Upper lobe of left lung (tissue), 6 donors: ENCODE measurements around the gene SLC41A3. TPM values are rescaled to one million over a fixed set of nuclear protein-coding genes. Genes with fewer than 3 reads are reported as not detected.
A peak's percentile ranks its signal among the peaks of the same experiment; 100 is the strongest.

Experiments
- ATAC-seq, 2 donors: fragments of 200-7000 bp; cut with Tn5 transposase; one replicate each; pipeline ENCODE4 v1.9.1; 2022; ENCODE audit warnings: mild to moderate bottlenecking in 2 of 2, moderate library complexity in 2 of 2; ENCODE audit not compliant: low FRiP score in 2 of 2
- DNase-seq, 2 donors: peaks; one replicate each; pipeline ENCODE4 v3.0.0-alpha.2; 2019 to 2020
- H3K27ac ChIP-seq, 4 donors: fragments of 200-600 bp; sonication (generic); one replicate each; pipeline ENCODE4 v1.5.1; 2016 to 2019
- H3K27me3 ChIP-seq, 4 donors: fragments of 200-600 bp; sonication (generic); one replicate each; pipeline ENCODE4 v1.5.1; 2017 to 2019
- H3K36me3 ChIP-seq, 4 donors: fragments of 200-600 bp; sonication (generic); one replicate each; pipeline ENCODE4 v1.5.1; 2016 to 2019
- H3K4me1 ChIP-seq, 4 donors: fragments of 200-600 bp; sonication (generic); one replicate each; pipeline ENCODE4 v1.5.1; 2018 to 2019
- H3K4me3 ChIP-seq, 4 donors: fragments of 200-600 bp; sonication (generic); one replicate each; pipeline ENCODE4 v1.5.1; 2017 to 2019; ENCODE audit warnings: mild to moderate bottlenecking in 2 of 4, moderate library complexity in 1 of 4
- H3K9me3 ChIP-seq, 4 donors: fragments of 200-600 bp; sonication (generic); one replicate each; pipeline ENCODE4 v1.5.1; 2018 to 2019
- EP300 ChIP-seq, 4 donors: sonication (generic); formaldehyde crosslinking; IDR thresholded peaks; one replicate each; pipeline ENCODE4 v1.5.1; 2017; ENCODE audit warnings: antibody characterized with exemption in 4 of 4, control low read depth in 2 of 4
- POLR2A ChIP-seq, 4 donors: fragments of 450-650 bp; IDR thresholded peaks; one replicate each; pipeline ENCODE4 v1.5.1; 2016 to 2017; ENCODE audit warnings: antibody characterized with exemption in 4 of 4, mild to moderate bottlenecking in 2 of 4
- POLR2AphosphoS5 ChIP-seq, 2 donors: sonication (generic); formaldehyde crosslinking; IDR thresholded peaks; one replicate each; pipeline ENCODE4 v1.5.1; 2017; ENCODE audit warnings: antibody characterized with exemption in 2 of 2
- WGBS, 2 donors: methylation state at CpG; one replicate each; pipeline ENCODE4 v1.1.5; 2017 to 2018; 5-methylcytosine and 5-hydroxymethylcytosine counted together
- total RNA-seq, 6 donors: library from RNA; depleted of rRNA in 4 of 6; stranded (reverse); fragments of >200 nt in 4 of 6; gene quantifications; one replicate each; pipeline versions ENCODE4 v1.1.0 to v1.2.1, GENCODE V29; 2016 to 2021
- TF ChIP-seq, protein P1 (sequence below), 6 experiments: fragments of 450-650 bp in 4 of 6; fragments of 200-600 bp in 2 of 6; sonication (generic) in 2 of 6; IDR thresholded peaks; one replicate each; pipeline ENCODE4 v1.5.1; 2016 to 2019; ENCODE audit warnings: antibody characterized with exemption in 6 of 6
- donor health status: DM: no; HTN: no; CAD: no; lungs with moderate emphysema.
- donor health status: DM: no; HTN: yes; CAD: no; lungs with severe emphysema.

The SLC41A3 gene
- total RNA-seq, 6 donors from 2014 or later, result 17.1 to 40.1 (median 32.3) TPM

DNA sequence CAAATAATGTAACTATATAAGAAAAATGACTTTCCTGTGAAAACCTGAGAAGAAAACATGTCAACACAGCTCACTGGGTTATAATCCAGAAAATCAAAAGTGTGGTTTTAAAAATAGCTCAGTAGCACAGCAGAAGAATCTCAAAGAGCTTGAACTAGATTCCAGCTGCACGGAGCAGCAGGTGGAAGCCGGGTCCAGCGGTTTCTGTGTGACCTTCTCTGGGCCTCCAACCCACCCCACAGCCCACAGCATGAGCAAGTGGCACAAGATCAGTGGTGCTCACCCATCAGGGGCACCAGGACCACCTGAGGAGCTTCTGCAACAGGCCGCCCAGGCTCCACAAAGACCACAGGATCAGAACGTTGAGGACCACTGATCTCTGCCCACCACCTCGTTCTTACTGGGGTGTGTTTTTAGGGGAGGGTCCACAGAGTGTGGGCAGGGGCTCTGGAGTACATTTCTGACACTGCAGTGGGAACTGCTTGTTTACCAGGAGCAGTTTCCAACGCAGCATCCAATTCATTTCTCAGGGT lies 23.2 kb downstream of the SLC41A3 start:
- H3K27ac ChIP-seq, result no peak overlapping the region
- DNase-seq, result peak in 1 of 2 donors; percentile 41

DNA sequence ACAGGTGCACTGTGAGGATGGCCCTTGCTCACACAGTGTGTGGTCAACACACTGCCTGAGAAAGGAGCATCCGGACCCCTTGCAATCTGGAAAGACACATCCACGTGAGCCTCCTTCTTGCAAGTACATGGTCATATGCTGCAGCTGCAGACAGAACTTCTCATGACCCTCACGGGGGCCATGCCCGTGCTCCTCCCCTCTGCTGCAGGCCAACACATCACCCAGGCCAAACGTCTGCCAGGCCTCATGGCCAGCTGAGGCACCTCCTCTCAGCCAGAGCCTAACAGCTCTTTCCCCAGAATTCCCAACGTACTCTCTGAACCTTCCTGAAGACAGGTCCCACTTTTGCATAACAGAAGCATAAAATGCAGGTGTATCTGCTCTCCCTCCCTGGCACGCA lies 25.3 kb downstream of the SLC41A3 start:
- Histone ChIP-seq H3K9me3 (no peaks in the 10 kb centered on the region), H3K27me3 (no peaks in the 10 kb centered on the region), H3K27ac (no peak overlapping the region), H3K36me3 (no peaks in the 10 kb centered on the region), H3K4me1 (peaks cover 0 to 11% (median 0%) of the 10 kb centered on the region in 4 donors), H3K4me3 (no peak overlapping the region)
- DNase-seq (no peak), ATAC-seq (no peak)
- WGBS, 2 donors, result 77% methylated on average over 7 of the region's 7 CpGs
- TF ChIP-seq POLR2AphosphoS5 (IDR thresholded peaks at IDR 0.05) (no peak), POLR2A (IDR thresholded peaks at IDR 0.05) (no peak), EP300 (IDR thresholded peaks at IDR 0.05) (no peak)
- TF ChIP-seq, protein P1, sequence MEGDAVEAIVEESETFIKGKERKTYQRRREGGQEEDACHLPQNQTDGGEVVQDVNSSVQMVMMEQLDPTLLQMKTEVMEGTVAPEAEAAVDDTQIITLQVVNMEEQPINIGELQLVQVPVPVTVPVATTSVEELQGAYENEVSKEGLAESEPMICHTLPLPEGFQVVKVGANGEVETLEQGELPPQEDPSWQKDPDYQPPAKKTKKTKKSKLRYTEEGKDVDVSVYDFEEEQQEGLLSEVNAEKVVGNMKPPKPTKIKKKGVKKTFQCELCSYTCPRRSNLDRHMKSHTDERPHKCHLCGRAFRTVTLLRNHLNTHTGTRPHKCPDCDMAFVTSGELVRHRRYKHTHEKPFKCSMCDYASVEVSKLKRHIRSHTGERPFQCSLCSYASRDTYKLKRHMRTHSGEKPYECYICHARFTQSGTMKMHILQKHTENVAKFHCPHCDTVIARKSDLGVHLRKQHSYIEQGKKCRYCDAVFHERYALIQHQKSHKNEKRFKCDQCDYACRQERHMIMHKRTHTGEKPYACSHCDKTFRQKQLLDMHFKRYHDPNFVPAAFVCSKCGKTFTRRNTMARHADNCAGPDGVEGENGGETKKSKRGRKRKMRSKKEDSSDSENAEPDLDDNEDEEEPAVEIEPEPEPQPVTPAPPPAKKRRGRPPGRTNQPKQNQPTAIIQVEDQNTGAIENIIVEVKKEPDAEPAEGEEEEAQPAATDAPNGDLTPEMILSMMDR (IDR thresholded peaks at IDR 0.05), result no peak

More for the DNA sequence above, 23.2 kb downstream of the SLC41A3 start:
- H3K36me3 ChIP-seq, result no peaks in the 10 kb centered on the region
- no peaks in the 10 kb centered on the region for H3K9me3 ChIP-seq
- TF ChIP-seq, protein P1 (IDR thresholded peaks at IDR 0.05), result no peak
- TF ChIP-seq POLR2AphosphoS5 (IDR thresholded peaks at IDR 0.05) (no peak), EP300 (IDR thresholded peaks at IDR 0.05) (no peak), POLR2A (IDR thresholded peaks at IDR 0.05) (no peak)
- peaks cover 0 to 21% (median 0%) of the 10 kb centered on the region in 4 donors for H3K4me1 ChIP-seq
- no peak overlapping the region for H3K4me3 ChIP-seq
- H3K27me3 ChIP-seq, result no peaks in the 10 kb centered on the region
- ATAC-seq, result no peak
- WGBS, 2 donors, result 86 to 89% methylated on average over 4 to 7 of the region's 7 CpGs

DNA sequence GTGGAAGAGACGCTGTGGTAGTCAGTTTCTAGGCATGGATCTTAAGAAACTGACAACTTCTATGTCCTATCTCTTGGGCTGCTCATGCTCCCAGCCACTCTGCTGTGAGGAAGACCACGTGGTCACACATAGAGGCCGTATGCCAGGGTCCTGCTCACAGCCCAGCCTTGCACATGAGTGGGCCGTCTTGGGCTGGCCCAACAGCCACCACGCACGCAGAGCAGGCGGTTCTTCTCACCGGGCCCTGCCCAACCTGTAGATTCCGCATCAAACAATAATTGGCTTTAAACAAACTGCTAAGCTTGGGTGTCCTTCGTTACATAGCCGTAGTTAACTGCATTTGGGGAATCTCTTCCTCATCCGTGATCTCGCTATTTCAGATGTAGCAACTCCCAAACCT lies 26.0 kb downstream of the SLC41A3 start:
- Histone ChIP-seq H3K27ac (no peak overlapping the region), H3K27me3 (no peaks in the 10 kb centered on the region), H3K4me1 (peaks cover 0 to 8% (median 0%) of the 10 kb centered on the region in 4 donors), H3K36me3 (no peaks in the 10 kb centered on the region), H3K4me3 (no peak overlapping the region), H3K9me3 (no peaks in the 10 kb centered on the region)
- no peak for ATAC-seq
- TF ChIP-seq, protein P1 (IDR thresholded peaks at IDR 0.05), result no peak
- no peak for TF ChIP-seq POLR2A (IDR thresholded peaks at IDR 0.05)
- TF ChIP-seq EP300 (IDR thresholded peaks at IDR 0.05), result no peak
- no peak for TF ChIP-seq POLR2AphosphoS5 (IDR thresholded peaks at IDR 0.05)
- 91 to 94% methylated on average over 13 of the region's 13 CpGs for WGBS, 2 donors
- peak in 1 of 2 donors; percentile 45 for DNase-seq

DNA sequence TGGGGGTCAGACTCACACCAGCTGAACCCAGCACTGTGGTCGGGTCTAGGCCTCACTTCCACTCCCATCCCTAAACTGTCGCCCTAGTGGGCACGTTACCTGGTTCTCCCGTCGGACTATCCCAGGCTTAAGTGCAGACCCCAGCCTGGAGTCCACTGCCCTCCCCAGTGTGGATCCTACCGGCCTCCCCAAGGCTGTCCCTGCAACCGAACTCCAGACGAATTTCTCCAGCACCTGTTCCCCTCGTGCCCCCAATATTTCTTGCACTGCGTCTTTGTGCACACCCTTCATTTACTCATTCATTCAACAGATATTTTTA lies 26.5 kb downstream of the SLC41A3 start:
- peaks cover 0 to 8% (median 0%) of the 10 kb centered on the region in 4 donors for H3K4me1 ChIP-seq
- 71 to 84% methylated on average over 10 of the region's 10 CpGs for WGBS, 2 donors
- H3K36me3 ChIP-seq, result no peaks in the 10 kb centered on the region
- TF ChIP-seq POLR2A (IDR thresholded peaks at IDR 0.05), result no peak
- no peak for TF ChIP-seq POLR2AphosphoS5 (IDR thresholded peaks at IDR 0.05)
- TF ChIP-seq, protein P1 (IDR thresholded peaks at IDR 0.05), result no peak
- no peak for TF ChIP-seq EP300 (IDR thresholded peaks at IDR 0.05)
- H3K27me3 ChIP-seq, result no peaks in the 10 kb centered on the region
- ATAC-seq (peak in 1 of 2 donors; percentile 7), DNase-seq (no peak)
- H3K27ac ChIP-seq, result no peak overlapping the region
- no peak overlapping the region for H3K4me3 ChIP-seq
- no peaks in the 10 kb centered on the region for H3K9me3 ChIP-seq
